ENCODE measurements around the gene SCAP.
"Not testable (repeated sequence)": the region's sequence is repeated elsewhere in the genome, so short reads cannot be mapped to it uniquely, and the experiment has no call there.

SCAP gene

DNA sequence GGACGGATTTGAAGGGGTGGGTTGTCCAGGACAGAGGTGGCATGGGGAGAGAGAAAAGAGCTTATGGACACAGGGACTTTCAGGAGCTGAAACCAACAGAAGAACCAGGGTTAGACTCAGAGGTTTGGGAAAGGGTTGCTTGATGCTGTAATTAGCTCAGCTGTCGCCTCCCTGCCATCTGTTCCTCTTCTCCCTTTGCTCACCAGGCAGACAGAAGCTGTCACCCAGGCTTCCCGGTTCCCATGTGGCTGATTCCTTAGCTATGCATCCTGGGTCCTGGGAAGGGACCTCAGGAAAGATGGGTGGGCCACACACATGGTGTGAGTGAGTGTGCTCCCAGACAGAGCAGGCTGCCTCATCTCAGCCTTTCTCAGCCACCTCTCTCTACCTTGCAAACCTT is 80.9 kb downstream of the SCAP start:
- DNase-seq (ENCODE audit: low read depth) = no peak

DNA sequence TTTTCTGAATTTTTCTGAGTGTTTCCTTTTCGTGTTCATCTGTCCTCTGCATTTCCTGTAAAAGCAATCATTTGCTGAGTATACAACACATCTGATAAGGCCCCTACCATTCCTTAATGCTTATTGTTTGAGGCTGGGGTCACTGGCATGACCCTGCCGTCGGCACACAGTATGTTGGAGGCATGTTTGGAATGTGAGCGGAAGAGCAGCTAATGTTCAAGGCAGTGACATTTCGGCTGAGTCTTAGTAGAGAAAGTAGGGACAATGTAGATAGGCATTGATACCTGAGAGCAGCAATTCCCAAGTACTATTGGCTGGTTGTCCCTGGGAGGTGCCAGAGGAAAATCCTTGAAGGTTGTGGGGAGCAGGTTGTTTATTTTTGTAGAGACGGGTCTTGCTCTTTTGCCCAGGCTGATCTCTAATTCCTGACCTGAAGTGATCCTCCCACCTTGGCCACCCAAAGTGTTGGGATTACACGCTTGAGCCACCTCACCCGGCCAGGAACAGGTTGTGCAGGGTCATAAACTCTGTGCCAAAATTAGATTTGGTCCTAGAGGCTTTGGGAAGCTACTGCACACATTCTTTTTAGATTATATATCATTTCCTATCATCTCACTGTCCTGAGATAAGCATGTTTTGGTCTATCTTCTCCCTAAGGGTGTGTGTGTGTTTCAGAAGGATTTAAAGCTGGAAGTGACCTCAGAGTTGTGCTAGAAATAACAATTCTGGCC is 81.4 kb downstream of the SCAP start:
- no peak for DNase-seq (ENCODE audit: low read depth)

DNA sequence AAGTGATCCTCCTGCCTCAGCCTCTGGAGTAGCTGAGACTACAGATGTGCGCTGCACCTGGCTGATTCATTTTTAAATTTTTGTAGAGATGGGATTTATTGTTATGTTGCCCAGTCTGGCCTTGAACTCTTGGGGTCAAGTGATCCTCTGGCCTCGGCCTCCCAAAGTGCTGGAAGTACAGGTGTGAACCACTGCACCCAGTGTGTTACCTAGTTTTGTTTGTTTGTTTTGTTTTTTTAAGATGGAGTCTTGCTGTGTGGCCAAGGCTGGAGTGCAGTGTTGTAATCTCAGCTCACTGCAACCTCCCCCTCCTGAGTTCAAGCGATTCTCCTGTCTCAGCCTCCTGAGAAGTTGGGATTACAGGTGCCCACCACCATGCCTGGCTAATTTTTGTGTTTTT is 82.8 kb downstream of the SCAP start:
- DNase-seq (ENCODE audit: low read depth) = no peak

DNA sequence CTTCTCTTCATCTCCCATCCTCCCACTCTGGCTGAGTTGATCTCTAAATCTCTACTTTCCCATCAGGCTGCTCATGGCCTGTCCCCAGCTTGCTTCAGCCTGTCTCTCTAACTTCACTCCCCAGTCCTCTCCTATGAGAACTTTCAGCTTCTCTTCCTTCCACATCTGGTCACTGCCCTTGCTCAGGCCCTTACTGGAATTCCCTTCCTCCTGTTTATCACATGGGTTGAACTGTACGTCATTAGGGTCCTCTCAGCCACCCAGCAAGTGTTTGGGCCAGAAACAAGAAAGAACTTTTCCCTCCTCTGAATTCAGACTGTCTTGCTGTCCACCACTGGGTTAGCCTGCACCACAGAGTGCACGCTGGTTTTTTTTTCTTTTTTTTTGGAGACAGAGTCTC is 89.9 kb downstream of the SCAP start:
- no peak for DNase-seq (ENCODE audit: low read depth)

DNA sequence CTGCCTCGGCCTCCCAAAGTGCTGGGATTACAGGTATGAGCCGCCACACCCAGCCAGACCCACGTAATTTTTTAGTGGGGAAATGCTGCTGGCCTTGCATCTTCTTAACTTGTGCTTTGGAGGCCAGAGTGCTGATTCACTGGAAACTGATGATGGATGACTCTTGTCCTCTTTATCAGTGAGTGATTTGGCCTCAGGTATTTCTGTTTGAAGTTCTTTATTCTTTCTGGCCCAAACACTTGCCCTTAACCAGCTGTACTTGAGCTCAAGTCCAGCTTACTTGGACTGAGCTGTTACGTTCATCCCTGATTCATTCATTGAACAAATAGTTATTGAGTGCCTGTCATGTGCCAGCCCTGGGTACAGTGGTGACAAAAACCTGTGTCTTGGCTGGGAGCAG is 90.7 kb downstream of the SCAP start:
- no peak for DNase-seq (ENCODE audit: low read depth)

DNA sequence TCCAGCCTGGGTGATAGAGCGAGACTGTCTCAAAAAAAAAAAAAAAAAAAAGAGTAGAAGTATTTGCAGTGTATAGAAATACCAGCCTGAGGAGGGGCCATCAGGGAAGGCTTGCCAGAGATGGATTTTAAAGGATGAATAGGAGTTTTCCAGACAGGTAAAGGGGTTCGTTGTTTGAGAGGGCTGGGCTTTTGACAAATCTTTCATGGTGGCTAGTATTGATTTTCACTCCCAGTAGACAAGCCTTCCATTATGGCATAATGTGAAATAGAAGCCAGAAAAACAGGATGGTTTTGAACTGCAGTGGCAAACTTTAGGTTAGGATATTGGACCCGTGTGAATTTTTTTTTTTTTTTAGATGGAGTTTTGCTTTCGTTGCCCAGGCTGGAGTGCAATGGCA is 91.3 kb downstream of the SCAP start:
- no peak for DNase-seq (ENCODE audit: low read depth)

DNA sequence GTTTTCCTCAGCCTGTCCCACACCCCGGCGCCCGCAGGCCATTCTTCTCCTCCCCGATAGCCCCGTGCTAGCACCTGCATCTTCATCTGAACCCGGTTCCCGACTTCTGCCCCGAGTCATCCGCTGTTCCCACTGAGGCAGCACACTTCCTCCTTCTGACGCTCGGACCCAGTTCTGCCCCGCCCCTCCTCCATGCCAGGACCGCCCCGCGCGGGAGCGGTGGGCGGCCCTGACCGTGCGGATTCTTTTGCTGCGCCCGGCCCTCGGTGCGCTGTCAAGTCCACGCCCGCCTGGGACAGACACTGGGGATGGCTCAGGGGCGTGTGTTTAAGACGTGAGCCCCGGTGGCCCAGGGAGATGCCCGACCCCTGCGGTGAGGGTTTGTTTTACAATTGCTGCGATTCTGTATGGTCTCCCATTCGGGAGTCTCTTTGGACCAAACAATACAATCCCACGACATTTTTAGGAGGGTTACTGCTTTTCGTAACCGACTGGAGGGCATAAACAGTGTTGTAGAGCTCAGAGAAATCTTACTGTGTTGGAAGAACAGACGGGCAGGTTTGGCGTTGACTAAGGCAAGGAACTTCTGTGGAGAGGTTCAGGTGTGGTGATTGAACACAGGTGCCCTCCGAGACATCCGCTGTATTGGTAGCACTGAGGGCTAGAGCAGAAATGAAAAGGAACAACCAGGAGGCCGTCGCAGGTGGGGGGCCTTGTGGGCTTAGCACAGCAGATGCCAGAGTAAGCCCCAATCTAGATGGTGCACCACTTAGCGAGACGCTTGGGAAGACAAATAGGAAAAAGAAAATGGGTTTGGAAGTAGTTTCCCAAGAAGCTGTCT is 94.2 kb downstream of the SCAP start:
- peak; percentile 36 for DNase-seq (ENCODE audit: low read depth)

DNA sequence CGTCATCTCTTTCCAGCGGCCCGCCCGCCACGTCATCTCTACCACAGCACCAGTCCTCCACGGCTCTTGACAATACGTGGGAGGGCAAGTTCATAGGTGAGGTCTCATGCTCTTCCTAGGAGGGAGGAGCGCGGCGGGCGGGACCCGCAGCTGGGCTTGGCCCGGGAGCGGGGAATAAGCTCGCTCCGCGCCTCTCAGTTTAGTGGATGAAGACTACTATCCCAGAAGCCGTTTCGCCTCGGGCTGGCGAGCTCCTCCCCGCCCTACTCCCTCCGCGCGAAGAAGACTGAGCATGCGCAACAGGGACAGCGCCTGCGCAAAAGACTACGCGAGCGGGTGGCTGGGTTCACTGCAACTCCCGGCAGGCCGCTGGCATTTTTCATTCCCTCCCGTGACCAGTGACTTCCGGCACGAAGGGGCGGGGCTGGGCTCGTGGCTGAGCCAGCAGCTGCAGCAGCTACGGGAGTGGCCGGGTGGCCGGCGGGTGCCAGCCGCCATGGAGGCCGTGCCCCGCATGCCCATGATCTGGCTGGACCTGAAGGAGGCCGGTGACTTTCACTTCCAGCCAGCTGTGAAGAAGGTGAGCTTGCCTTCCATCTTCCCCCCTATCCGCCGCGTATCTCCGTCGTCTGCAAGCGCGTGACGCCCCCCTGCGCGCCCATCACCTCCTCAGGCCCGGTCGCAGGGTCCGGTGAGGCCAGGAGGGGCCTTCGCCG is 95.0 kb downstream of the SCAP start, which contains the start of gene PTPN23:
TSS of gene PTPN23 (plus strand) at position 421 of the 716 bp plus-strand sequence. CDS start at position 497, 76 bp downstream.
- peak; percentile 98 for DNase-seq (ENCODE audit: low read depth)

DNA sequence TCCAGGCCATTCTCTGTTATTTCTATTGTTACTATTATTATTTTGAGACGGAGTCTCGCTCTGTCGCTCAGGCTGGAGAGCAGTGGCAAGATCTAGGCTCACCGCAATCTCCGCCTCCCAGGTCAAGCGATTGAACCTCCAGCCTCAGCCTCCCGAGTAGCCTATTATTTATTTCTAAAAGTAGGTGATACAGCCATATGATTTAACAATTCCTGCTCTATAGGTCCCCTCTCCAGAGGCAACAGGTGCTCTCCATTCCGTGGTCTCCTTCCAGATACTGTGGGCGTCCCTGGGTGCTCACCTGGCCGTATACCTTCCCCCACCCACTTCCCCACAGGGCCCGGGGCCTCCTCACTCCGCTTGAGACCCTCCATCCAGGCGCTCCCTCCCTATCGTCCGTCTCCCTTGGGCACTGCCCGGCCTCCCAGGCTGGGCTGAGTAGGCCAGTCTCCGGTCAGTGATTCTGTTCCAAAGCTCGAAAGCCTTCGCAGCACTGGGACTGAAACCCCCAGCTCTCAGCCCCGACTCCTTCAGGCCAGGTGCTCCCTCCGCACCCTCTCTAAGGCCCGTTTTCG is 95.6 kb downstream of the SCAP start:
- no peak for DNase-seq (ENCODE audit: low read depth)

DNA sequence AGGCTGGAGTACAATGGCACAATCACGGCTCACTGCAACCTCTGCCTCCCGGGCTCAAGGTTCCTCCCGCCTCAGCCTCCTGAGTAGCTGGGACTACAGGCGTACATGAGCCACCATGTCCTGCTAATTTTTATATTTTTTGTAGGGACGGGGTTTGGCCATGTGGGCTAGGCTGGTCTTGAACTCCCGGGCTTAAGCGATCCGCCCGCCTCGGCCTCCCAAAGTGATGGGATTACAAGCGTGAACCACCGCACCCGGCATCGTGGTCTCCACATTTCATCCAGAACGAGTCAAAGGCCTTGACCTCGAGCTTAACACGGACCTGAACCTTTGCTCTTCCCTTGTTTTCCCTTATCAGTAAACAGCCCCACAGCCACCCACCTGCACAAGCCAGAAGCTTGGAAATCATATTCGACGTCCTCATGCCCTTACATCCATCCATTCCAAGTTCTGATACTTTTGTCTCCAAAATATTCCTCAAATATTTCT is 96.3 kb downstream of the SCAP start:
- no peak for DNase-seq (ENCODE audit: low read depth)

DNA sequence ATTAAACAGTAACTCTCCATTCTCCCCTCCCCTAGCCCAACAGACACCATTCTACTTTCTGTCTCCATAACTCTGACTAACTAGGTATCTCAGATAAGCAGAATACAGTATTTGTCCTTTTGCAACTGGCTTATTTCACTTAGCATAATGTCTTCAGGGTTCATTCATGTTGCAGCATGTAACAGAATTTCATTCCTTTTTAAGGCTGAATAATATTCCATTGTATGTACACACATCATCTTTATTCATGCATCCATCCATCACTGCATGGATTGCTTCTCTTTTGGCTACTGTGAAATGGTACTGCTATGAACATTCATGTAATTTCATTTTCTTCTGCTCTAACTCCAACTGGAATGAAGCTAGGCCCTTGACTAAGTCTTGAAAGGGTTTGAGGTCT is 96.9 kb downstream of the SCAP start:
- DNase-seq (ENCODE audit: low read depth) = no peak

DNA sequence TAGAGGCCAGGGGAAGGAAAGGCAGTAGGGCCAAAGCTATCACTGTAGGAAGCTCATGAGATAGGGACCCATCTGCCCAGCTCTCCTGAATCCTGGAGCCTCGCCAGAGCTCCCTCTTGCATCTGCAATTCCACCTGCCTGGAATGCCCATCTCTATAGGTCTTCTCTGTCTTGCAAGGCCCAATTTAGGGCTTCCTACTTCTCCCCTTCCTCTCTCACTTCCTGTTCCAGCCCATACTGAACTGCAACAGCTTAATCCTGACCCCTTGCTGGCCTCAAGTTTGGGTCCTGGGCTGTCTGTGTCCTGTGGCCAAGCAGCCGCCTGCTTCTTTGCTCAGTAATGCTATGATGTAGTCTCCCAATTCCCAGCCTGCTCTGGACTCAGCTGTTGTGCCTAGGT is 98.6 kb downstream of the SCAP start:
- no peak for DNase-seq (ENCODE audit: low read depth)

DNA sequence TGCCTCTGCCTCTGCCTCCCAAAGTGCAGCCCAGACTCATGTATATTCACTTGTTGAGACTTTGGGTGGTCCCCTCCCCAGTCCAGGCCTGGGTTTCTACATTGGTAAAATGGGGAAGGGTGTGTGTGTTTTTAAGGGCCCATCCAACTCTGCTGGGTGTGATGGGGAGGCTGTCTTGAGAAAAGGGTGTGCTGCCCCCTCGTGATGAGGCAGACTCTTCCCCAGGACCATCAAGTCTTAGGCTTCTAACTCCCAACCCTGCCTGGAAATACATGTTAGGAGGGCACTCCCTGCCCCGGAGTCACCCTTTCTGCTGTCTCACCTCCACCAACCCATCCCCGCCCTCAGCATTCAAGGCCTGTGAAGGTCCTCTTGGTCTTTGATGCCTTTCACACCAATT is 99.3 kb downstream of the SCAP start:
- DNase-seq (ENCODE audit: low read depth) = no peak

DNA sequence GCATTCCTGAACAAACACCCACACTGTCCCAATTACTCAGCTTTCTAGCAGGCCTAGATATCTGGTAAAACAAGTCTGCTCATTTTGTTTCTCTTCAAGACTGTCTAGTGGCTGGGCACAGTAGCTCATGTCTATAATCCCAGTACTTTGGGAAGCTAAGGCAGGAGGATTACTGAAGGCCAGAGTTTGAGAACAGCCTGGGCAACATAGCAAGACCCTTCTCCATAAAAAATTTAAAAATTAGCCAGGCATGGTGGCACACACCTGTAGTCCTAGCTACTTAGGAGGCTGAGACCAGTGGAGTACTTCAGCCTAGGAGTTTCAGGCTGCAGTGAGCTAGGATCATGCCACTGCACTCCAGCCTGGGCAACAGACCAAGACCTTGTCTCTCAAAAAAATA is 101.2 kb downstream of the SCAP start:
- DNase-seq (ENCODE audit: low read depth) = no peak

DNA sequence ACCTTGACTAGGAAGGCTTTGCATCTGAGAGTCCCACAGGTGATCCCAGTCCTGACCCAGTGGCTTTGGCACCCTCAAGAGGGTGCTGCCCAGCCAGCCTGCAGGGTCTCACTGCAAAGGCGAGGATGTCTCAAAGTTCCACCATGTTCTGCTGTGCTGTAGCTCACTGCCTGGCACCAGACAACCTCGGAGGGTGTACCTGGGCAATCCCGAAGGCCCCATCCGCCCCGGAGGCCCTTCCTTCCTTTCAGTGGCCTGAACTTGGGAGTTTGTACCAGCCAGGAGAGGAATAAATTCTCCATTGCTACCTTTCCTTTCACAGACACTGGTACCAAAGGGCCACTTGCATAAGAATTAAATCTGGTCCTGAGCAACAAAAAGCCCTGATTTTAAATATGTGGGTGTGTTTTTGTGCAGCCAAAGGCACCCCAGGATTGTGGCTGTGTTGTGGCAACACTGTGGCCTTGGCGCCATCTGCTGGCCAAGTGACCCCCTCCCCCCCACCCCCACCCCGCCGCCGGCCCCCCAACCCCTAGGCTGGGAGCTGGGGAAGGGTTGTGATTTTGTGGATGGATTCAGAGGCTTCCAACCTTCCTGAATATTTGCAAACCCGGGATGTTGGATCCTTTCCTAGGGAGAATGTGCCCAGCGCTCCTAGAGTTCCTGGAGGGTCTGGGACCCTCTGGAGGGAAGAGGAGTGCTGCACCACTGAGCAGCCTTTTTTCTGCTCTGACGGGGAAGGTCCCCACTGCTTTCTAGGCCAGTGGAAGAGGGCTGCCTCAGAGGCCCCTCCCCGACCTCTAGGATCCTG is 104.6 kb downstream of the SCAP start:
- DNase-seq (ENCODE audit: low read depth) = no peak

DNA sequence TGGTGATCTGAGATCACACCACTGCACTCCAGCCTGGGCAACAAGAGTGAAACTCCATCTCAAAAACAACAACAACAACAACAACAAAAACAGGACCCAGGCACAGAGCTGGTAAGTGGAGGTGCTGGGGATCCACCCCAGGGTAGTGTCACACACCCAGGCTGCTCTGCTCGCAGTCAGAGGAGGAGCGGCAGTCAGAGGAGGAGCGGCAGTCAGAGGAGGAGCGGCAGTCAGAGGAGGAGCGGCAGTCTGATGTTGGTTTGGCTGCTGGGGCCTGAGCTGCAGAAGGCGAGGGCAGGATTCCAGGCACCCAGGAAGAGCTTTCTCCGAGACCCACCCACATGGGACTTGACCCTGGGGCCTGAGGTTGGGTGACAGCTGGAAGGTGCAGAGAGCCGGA is 105.7 kb downstream of the SCAP start:
- not testable (repeated sequence) for DNase-seq (ENCODE audit: low read depth)

DNA sequence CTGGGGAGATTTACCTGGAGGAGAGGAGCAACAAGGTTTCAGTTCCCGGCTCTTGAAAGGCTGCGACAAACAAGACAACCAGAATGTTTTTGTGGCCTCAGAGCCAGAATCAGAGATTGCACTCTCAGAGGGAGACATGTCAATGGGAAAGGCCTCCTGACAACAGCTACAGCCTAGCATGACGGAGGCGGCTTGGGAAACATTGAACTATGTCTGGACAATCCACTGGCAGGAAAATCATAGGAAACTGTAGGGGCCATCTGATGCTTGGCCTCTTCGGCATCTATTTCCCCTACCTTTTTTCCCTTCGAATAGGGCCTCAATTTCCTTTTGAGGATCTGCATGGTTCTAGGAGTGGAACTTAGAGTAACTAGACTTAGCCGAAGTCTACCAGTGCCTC is 108.1 kb downstream of the SCAP start:
- DNase-seq (ENCODE audit: low read depth) = no peak

DNA sequence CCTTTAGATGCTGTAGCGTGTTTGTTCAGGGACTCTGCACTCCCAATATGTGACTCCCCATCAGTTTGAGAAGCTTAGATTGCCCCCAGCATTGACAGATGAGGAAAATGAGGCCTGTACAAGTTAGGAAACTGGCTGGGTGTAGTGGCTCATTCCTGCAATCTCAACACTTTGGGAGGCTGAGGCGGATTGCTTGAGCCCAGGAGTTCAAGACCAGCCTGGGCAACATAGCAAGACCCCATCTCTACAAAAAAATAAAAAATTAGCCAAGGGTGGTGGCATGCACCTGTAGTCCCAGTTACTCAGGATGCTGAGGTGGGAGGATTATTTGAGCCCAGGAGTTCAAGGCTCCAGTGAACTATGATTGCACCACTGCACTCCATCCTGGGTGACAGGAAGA is 108.9 kb downstream of the SCAP start:
- DNase-seq (ENCODE audit: low read depth) = no peak

DNA sequence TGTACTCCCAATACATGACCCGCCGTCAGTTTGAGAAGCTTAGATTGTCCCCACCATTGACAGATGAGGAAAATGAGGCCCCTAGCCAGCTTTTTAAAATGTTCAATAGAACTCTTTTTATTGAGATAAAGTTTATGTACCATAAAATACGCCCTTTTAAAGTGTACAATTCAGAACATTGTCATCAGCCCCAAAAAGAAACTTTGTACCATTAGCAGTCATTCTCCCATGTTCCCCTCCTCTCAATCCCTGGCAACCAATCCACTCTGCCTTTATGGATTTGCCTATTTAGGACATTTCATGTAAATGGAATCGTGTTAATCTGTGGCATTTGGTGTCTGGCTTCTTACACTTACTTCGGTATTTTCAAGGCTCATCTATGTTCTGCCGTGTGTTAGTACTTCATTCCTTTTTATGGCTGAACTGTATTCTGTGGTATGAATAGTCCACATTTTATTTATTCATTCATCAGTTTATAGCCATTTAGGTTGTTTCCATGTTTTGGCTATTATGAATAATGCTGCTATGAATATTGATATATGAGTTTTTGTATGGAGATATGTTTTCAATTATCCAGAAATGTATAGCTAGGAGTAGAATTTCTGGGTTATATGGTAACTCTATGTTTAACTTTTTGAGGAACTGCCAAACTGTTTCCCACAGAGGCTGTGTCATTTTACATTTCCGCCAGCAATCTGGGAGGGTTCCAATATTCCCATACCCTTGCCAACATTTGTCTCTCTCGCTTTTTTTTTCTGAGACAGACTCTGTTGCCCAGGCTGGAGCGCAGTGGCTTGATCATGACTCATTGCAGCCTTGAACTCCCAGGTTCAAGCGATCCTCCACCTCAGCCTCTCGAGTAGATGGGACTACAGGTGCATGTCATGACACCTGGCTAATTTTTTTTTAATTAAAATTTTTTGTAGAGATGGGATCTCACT is 110.3 kb downstream of the SCAP start:
- DNase-seq (ENCODE audit: low read depth) = no peak

Measured in T follicular helper cell (primary cell).